ENCODE results near the gene GJE1.
"Not testable (repeated sequence)": the region's sequence is repeated elsewhere in the genome, so short reads cannot be mapped to it uniquely, and the experiment has no call there.

The GJE1 gene

GRCh38 chr6:142132625-142133024, at the start of gene GJE1:
GJE1 (plus strand) TSS chr6:142132925; CDS start chr6:142133159, 234 bp downstream.
- no peak within 1 kb of the TSS for H3K4me3 ChIP-seq (ENCODE audit: control insufficient read depth, low read depth, low read length)
- TF ChIP-seq CTCF (IDR thresholded peaks at IDR 0.05; ENCODE audit: control insufficient read depth, insufficient read depth, low read depth, low read length, missing control alignments) = no peak
- no peak for DNase-seq (ENCODE audit: low read depth)

- TF ChIP-seq CTCF (IDR thresholded peaks at IDR 0.05; ENCODE audit: control insufficient read depth, insufficient read depth, low read depth, low read length, missing control alignments) = no peak
- H3K4me3 ChIP-seq (ENCODE audit: control insufficient read depth, low read depth, low read length) = no peak overlapping the region
- no peak for DNase-seq (ENCODE audit: low read depth)
Measured at GRCh38 chr6:142087950-142088857, 44.5 kb upstream of the GJE1 start.

GRCh38 chr6:142088858-142089216, 43.9 kb upstream of the GJE1 start:
- TF ChIP-seq CTCF (IDR thresholded peaks at IDR 0.05; ENCODE audit: control insufficient read depth, insufficient read depth, low read depth, low read length, missing control alignments) = no peak
- no peak for DNase-seq (ENCODE audit: low read depth)
- H3K4me3 ChIP-seq (ENCODE audit: control insufficient read depth, low read depth, low read length) = no peak overlapping the region

GRCh38 chr6:142104820-142105219, 27.9 kb upstream of the GJE1 start:
- not testable (repeated sequence) for H3K4me3 ChIP-seq (ENCODE audit: control insufficient read depth, low read depth, low read length); DNase-seq (ENCODE audit: low read depth)

- H3K4me3 ChIP-seq (ENCODE audit: control insufficient read depth, low read depth, low read length); DNase-seq (ENCODE audit: low read depth): not testable (repeated sequence)
Measured at GRCh38 chr6:142110820-142111219, 21.9 kb upstream of the GJE1 start.

- no peak overlapping the region for H3K4me3 ChIP-seq (ENCODE audit: control insufficient read depth, low read depth, low read length)
- peak; percentile 46 for DNase-seq (ENCODE audit: low read depth)
- TF ChIP-seq CTCF (IDR thresholded peaks at IDR 0.05; ENCODE audit: control insufficient read depth, insufficient read depth, low read depth, low read length, missing control alignments) = peak; percentile 70
Measured at GRCh38 chr6:142112451-142113061, 20.2 kb upstream of the GJE1 start.

- no peak for DNase-seq (ENCODE audit: low read depth)
- no peak overlapping the region for H3K4me3 ChIP-seq (ENCODE audit: control insufficient read depth, low read depth, low read length)
- TF ChIP-seq CTCF (IDR thresholded peaks at IDR 0.05; ENCODE audit: control insufficient read depth, insufficient read depth, low read depth, low read length, missing control alignments) = no peak
Measured at GRCh38 chr6:142117366-142117765, 15.4 kb upstream of the GJE1 start.

Measured in AG09309 (cell line).